SIG-M5 treated with dmso at 0.1 percent for 504 hours (cell line): ENCODE data around the gene DYSF.

Experiments used
- DNase-seq: peaks from one replicate; lab custom pipeline; 2025; ENCODE audit not compliant: unreplicated experiment; lab: John Stamatoyannopoulos, UW

Gene DYSF

GRCh38 chr2:71564790-71565189 is 111.4 kb downstream of the DYSF start:
- no peak for DNase-seq

GRCh38 chr2:71566372-71566771 is 113.0 kb downstream of the DYSF start:
- no peak for DNase-seq

GRCh38 chr2:71567625-71568024 is 114.3 kb downstream of the DYSF start:
- no peak for DNase-seq

GRCh38 chr2:71568103-71568502 is 114.7 kb downstream of the DYSF start:
- no peak for DNase-seq

- DNase-seq, result no peak
These were observed 117.2 kb downstream of the DYSF start for GRCh38 chr2:71570511-71570910.

- DNase-seq, result no peak
These were observed 117.6 kb downstream of the DYSF start for GRCh38 chr2:71570951-71571460.

GRCh38 chr2:71571945-71572344 is 118.6 kb downstream of the DYSF start:
- DNase-seq, result no peak

- DNase-seq, result no peak
These were observed 122.6 kb downstream of the DYSF start for GRCh38 chr2:71575966-71576365.

GRCh38 chr2:71576541-71576940 is 123.2 kb downstream of the DYSF start:
- DNase-seq, result no peak

GRCh38 chr2:71577209-71577608 is 123.8 kb downstream of the DYSF start:
- no peak for DNase-seq

- DNase-seq, result no peak
These were observed 125.5 kb downstream of the DYSF start for GRCh38 chr2:71578767-71579342.

GRCh38 chr2:71581026-71581425 is 127.7 kb downstream of the DYSF start:
- no peak for DNase-seq

- DNase-seq, result no peak
These were observed 130.5 kb downstream of the DYSF start for GRCh38 chr2:71583876-71584275.

- no peak for DNase-seq
These were observed 133.1 kb downstream of the DYSF start for GRCh38 chr2:71586471-71586870.

- no peak for DNase-seq
These were observed 134.2 kb downstream of the DYSF start for GRCh38 chr2:71587509-71588073.

- DNase-seq, result no peak
These were observed 135.3 kb downstream of the DYSF start for GRCh38 chr2:71588497-71589170.

GRCh38 chr2:71589763-71590162 is 136.4 kb downstream of the DYSF start:
- no peak for DNase-seq

- no peak for DNase-seq
These were observed 137.7 kb downstream of the DYSF start for GRCh38 chr2:71591044-71591443.

- no peak for DNase-seq
These were observed 138.9 kb downstream of the DYSF start for GRCh38 chr2:71592181-71592711.

GRCh38 chr2:71595569-71595968 is 142.2 kb downstream of the DYSF start:
- no peak for DNase-seq

GRCh38 chr2:71596011-71596410 is 142.7 kb downstream of the DYSF start:
- no peak for DNase-seq

- DNase-seq, result no peak
These were observed 144.4 kb downstream of the DYSF start for GRCh38 chr2:71597756-71598155.
